Epithelial cell of proximal tubule (primary cell): ENCODE data around the gene ABCC9. TPM values are rescaled to one million over a fixed set of nuclear protein-coding genes. Genes with fewer than 3 reads are reported as not detected.

Source experiments
- DNase-seq: peaks from one replicate; pipeline ENCODE4 v3.0.0-alpha.2; 2011; ENCODE audit warnings: low read depth
- H3K4me3 ChIP-seq: 2 replicates; pipeline ENCODE4 v1.5.1; 2011; ENCODE audit warnings: low read depth, mild to moderate bottlenecking, low read length
- total RNA-seq: library from RNA; depleted of rRNA; stranded (reverse); fragments of >200 nt; gene quantifications from 2 replicates; pipeline ENCODE4 v1.2.3, GENCODE V29; 2015
- TF ChIP-seq, protein P1 (sequence below): conservative IDR thresholded peaks from 2 replicates; pipeline ENCODE4 v1.5.1; 2012; ENCODE audit warnings: low read depth, mild to moderate bottlenecking, low read length

Gene ABCC9
- total RNA-seq, 1 donor from 2014 or later: 0.23 TPM

DNA sequence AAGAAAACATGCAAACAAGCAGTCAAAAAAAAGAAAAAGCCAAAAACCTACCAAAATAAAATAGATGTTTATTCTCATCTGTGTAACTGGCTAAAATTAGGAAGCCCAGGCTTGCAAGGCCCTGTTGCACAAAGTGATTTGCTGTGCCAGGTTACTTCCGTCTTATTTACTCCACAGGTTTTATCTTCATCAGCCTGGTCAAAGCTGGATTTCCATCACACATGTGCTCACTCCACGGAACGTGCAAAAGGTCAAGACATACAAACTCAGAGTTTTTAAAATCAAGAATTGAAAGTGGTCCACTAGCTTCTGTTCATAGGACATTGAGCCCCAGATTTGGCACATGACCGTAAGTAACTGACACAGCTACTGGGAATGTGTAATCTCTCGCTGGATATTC, 181.5 kb downstream of the ABCC9 start:
- TF ChIP-seq, protein P1, sequence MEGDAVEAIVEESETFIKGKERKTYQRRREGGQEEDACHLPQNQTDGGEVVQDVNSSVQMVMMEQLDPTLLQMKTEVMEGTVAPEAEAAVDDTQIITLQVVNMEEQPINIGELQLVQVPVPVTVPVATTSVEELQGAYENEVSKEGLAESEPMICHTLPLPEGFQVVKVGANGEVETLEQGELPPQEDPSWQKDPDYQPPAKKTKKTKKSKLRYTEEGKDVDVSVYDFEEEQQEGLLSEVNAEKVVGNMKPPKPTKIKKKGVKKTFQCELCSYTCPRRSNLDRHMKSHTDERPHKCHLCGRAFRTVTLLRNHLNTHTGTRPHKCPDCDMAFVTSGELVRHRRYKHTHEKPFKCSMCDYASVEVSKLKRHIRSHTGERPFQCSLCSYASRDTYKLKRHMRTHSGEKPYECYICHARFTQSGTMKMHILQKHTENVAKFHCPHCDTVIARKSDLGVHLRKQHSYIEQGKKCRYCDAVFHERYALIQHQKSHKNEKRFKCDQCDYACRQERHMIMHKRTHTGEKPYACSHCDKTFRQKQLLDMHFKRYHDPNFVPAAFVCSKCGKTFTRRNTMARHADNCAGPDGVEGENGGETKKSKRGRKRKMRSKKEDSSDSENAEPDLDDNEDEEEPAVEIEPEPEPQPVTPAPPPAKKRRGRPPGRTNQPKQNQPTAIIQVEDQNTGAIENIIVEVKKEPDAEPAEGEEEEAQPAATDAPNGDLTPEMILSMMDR: no peak
- H3K4me3 ChIP-seq: no peak overlapping the region
- no peak for DNase-seq

DNA sequence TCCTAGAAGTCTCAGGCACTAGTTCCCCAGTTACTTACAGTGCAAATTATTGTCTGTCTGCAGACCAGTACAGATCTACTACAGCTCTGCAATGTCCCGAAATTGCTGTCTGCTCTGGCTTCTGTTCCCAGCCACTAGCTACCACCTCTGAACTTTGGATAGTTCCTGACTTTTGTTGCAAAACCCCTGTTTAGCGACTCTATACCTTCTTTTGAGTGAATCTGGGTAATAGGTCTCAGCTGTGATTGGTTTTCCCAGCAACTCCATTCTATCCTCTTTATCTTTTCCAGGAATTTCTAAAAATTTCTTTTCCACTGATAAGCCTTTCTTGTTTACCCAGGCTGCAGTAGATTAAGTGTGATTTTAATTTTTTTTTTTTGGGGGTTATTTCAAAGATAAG, 183.5 kb downstream of the ABCC9 start:
- TF ChIP-seq, protein P1: no peak
- no peak for DNase-seq

DNA sequence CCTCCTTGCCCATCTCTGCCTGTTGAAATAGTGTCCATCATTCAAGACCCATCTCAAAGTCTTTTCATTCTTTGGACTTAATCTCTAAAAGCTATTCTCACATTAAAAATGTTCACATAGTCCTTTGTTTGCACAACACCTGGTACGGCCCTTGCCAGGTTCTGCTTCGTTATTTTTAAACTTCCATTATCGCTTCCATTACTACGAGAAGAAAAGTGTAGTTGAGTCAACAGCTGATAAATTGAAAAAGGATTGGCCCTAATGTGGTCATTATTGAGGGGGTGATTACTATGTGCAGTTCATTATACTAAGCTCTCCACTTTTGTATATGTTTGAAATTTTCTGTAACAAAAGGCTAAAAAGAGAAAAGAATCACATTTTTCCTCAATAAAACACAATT, 184.5 kb downstream of the ABCC9 start:
- no peak for DNase-seq
- TF ChIP-seq, protein P1: no peak
- H3K4me3 ChIP-seq: no peak overlapping the region

More for the DNA sequence above, 183.5 kb downstream of the ABCC9 start:
- H3K4me3 ChIP-seq: no peak overlapping the region

DNA sequence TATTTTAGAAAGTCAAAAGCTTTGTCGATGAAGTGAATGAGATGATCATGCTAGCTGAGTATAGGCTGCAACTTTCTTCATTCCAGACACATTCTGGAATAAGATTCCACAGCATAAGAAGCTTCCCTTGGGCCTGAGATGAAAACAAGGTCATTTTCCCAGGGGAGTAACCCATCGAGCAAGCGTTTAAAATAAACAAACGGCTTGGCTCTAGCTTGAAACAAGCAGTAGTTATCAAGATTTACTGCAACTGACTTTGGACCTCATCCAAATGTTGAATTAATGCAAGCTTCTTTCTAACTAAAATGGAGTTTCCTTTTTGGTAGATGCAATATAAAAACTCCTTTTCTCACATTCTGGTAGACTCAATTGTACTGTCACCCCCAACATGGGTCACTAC, 189.7 kb downstream of the ABCC9 start:
- TF ChIP-seq, protein P1: no peak
- H3K4me3 ChIP-seq: no peak overlapping the region
- no peak for DNase-seq

Other genes with a start within 250 kb of the ABCC9 start
- 0.06 TPM in 1 of 2 replicates, not detected in the other for gene KCNJ8, start 166.7 kb downstream of the ABCC9 start, total RNA-seq
- gene CMAS, start 104.8 kb upstream of the ABCC9 start, total RNA-seq: 36.3 and 41.8 TPM in 2 replicates